ENCODE data around the gene CEACAM3. TPM values are rescaled to one million over a fixed set of nuclear protein-coding genes. Genes with fewer than 3 reads are reported as not detected.

Gene CEACAM3
- total RNA-seq, 2 experiments from 2014 or later, result not detected

- no peak for TF ChIP-seq CTCF (IDR thresholded peaks at IDR 0.05)
- ChIA-PET POLR2A (interaction anchor here (1.2 kb wide), 1 partner anchor 121 kb away, joined by 3 read pairs; the partner anchor contains the start of gene RABAC1), CTCF (interaction anchor here (0.7 to 10.8 kb wide), 3 partner anchors 45 to 1060 kb away, joined by 3 to 97 read pairs (median 9); partner anchors contain the start of genes CEACAM3 and RAB4B)
- H3K4me1 Mint-ChIP-seq (ENCODE audit: low read depth), result no peaks in the 10 kb centered on the region
- ATAC-seq (no peak), DNase-seq (no peak)
- H3K4me3 Mint-ChIP-seq, result no peak overlapping the region
- no peaks in the 10 kb centered on the region for H3K36me3 Mint-ChIP-seq (ENCODE audit: low read depth)
- H3K27me3 Mint-ChIP-seq, result peaks cover 20% of the 10 kb centered on the region
- no peaks in the 10 kb centered on the region for H3K9me3 Mint-ChIP-seq
- no peak overlapping the region for H3K27ac Mint-ChIP-seq
- intact Hi-C loops (cut with micrococcal nuclease), result no loop called here
These were observed 41.8 kb downstream of the CEACAM3 start for GRCh38 chr19:41837981-41838708.

DNA sequence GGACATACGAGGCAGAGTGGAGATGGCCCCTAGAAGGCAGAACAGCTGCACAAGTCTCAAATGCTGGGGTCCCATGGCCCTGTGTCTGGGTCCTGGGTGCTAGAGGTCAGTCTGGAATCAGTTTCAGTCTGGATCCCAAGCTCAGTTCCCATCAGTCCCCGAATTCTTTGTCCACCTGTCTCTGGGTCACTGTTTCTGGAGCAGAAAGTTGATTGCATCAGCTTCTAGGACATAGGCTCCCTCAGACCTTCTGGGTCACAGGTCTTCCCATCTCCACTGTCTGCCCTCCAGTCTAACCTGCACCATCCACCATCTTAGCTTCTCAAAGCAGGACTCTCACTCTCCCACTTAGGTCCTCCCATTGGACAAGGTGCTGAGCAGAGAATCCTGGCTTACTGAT lies 42.8 kb downstream of the CEACAM3 start:
- ChIA-PET POLR2A (interaction anchor here (1.2 kb wide), 1 partner anchor 120 kb away, joined by 3 read pairs; the partner anchor contains the start of gene RABAC1), CTCF (interaction anchor here (0.8 to 10.8 kb wide), 3 partner anchors 13 to 85 kb away, joined by 3 to 97 read pairs (median 9); partner anchors contain the start of gene CEACAM3)
- Mint-ChIP-seq H3K4me3 (no peak overlapping the region), H3K9me3 (no peaks in the 10 kb centered on the region), H3K36me3 (ENCODE audit: low read depth) (no peaks in the 10 kb centered on the region), H3K27ac (no peak overlapping the region), H3K27me3 (peaks cover 20% of the 10 kb centered on the region), H3K4me1 (ENCODE audit: low read depth) (no peaks in the 10 kb centered on the region)
- ATAC-seq, result no peak
- intact Hi-C loops (cut with micrococcal nuclease), result no loop called here
- no peak for TF ChIP-seq CTCF (IDR thresholded peaks at IDR 0.05)
- no peak for DNase-seq

GRCh38 chr19:41843371-41843770 lies 47.0 kb downstream of the CEACAM3 start:
- Mint-ChIP-seq H3K36me3 (ENCODE audit: low read depth) (no peaks in the 10 kb centered on the region), H3K4me3 (no peak overlapping the region), H3K9me3 (no peaks in the 10 kb centered on the region), H3K27me3 (peaks cover 6% of the 10 kb centered on the region), H3K27ac (no peak overlapping the region), H3K4me1 (ENCODE audit: low read depth) (no peaks in the 10 kb centered on the region)
- intact Hi-C loops (cut with micrococcal nuclease), result no loop called here
- CTCF ChIA-PET, result interaction anchor here (0.8 to 1.1 kb wide), 2 partner anchors 50 to 90 kb away, joined by 3 to 5 read pairs; no protein-coding TSS in a partner anchor
- DNase-seq (no peak), ATAC-seq (no peak)
- POLR2A ChIA-PET, result interaction anchor here (0.5 to 1.1 kb wide), 3 partner anchors 17 to 27 kb away, joined by 3 to 6 read pairs (median 3); partner anchors contain the start of gene RPS19
- TF ChIP-seq CTCF (IDR thresholded peaks at IDR 0.05), result no peak

DNA sequence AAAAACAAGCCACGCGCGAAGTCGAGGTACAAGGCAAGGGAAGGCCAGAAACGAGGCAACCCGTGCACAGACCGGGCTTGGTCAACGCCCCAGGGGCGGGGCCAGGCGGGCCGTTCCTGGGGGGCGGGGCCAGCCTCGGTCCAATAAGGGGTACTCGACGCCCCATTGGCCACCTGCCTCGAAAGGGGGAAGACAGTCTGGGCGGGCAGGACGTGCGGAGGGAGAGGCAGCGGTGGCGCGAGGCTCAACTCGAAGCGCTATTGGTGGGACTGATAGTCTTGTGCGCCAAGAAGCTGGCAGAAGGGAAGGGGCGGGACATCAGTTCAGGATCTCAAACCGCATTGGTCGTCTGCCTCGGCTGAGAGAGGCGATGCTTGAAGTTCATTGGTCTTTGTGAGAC lies 48.2 kb downstream of the CEACAM3 start, which contains the start of gene LYPD4:
LYPD4 (minus strand) TSS at position 83 of the 400 bp plus-strand sequence. CDS start 5,398 bp downstream, outside the sequence.
- H3K4me1 Mint-ChIP-seq (ENCODE audit: low read depth), result no peaks in the 10 kb centered on the region
- ChIA-PET POLR2A (no interaction called here), CTCF (no interaction called here)
- no peak for TF ChIP-seq CTCF (IDR thresholded peaks at IDR 0.05)
- intact Hi-C loops (cut with micrococcal nuclease), result no loop called here
- DNase-seq, result peak; percentile 12
- H3K9me3 Mint-ChIP-seq, result no peaks in the 10 kb centered on the region
- ATAC-seq, result no peak
- H3K4me3 Mint-ChIP-seq, result no peak within 1 kb of the TSS
- H3K36me3 Mint-ChIP-seq (ENCODE audit: low read depth), result no peaks in the 10 kb centered on the region
- H3K27ac Mint-ChIP-seq, result no peak within 1 kb of the TSS
- no peaks in the 10 kb centered on the region for H3K27me3 Mint-ChIP-seq

DNA sequence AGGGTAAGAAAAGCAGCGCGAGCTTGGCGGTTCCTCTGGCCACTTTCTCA lies 48.4 kb downstream of the CEACAM3 start, which contains the start of gene DMRTC2:
DMRTC2 (plus strand) TSS at position 42 of the 50 bp plus-strand sequence. CDS start 2,387 bp downstream, outside the sequence.
- intact Hi-C loops (cut with micrococcal nuclease), result no loop called here
- TF ChIP-seq CTCF (IDR thresholded peaks at IDR 0.05), result no peak
- no peak for ATAC-seq
- no peak for DNase-seq
- Mint-ChIP-seq H3K27ac (no peak within 1 kb of the TSS), H3K4me3 (no peak within 1 kb of the TSS), H3K4me1 (ENCODE audit: low read depth) (no peaks in the 10 kb centered on the region), H3K27me3 (no peaks in the 10 kb centered on the region), H3K36me3 (ENCODE audit: low read depth) (no peaks in the 10 kb centered on the region), H3K9me3 (no peaks in the 10 kb centered on the region)
- POLR2A ChIA-PET, result no interaction called here
- CTCF ChIA-PET, result no interaction called here
